Keratinocyte (primary cell): ENCODE measurements around the gene TSPAN4. TPM values are rescaled to one million over a fixed set of nuclear protein-coding genes. Genes with fewer than 3 reads are reported as not detected.

Experiments
- DNase-seq: peaks from one replicate; pipeline ENCODE4 v3.0.0-alpha.2; 2011; ENCODE audit warnings: low read depth, missing footprints, low spot score
- FAIRE-seq: peaks from 2 replicates; lab custom pipeline; 2011; peaks lifted over from hg19 to GRCh38; lab: Jason Lieb, UNC
- H2AFZ ChIP-seq: 2 replicates; pipeline ENCODE4 v1.6.0; 2012; ENCODE audit warnings: low read length, control low read depth, inconsistent platforms; ENCODE audit not compliant: control insufficient read depth
- H3K27ac ChIP-seq: 2 replicates; pipeline ENCODE4 v1.5.1; 2011; ENCODE audit warnings: low read length; ENCODE audit not compliant: control insufficient read depth, insufficient read depth
- H3K27me3 ChIP-seq: 3 replicates; pipeline ENCODE4 v1.6.0; 2011; ENCODE audit warnings: low read length; ENCODE audit not compliant: control insufficient read depth, insufficient read depth; ENCODE audit errors: extremely low read depth
- H3K36me3 ChIP-seq, 2 experiments: 2 replicates in 1 of 2; 3 replicates in 1 of 2; pipeline ENCODE4 v1.5.1; 2011; ENCODE audit warnings: low read length in 2 of 2, mild to moderate bottlenecking in 1 of 2; ENCODE audit not compliant: control insufficient read depth in 2 of 2, insufficient read depth in 2 of 2; ENCODE audit errors: extremely low read depth in 1 of 2
- H3K4me1 ChIP-seq: 3 replicates; pipeline ENCODE4 v1.5.1; 2011; ENCODE audit warnings: low read length; ENCODE audit not compliant: control insufficient read depth, insufficient read depth; ENCODE audit errors: extremely low read depth
- H3K4me2 ChIP-seq: 3 replicates; pipeline ENCODE4 v1.6.0; 2011; ENCODE audit warnings: low read depth, low read length; ENCODE audit not compliant: control insufficient read depth, insufficient read depth; ENCODE audit errors: extremely low read depth
- H3K4me3 ChIP-seq, 3 experiments: fragments of 200-600 bp in 1 of 3; sonication (generic) in 1 of 3; 2 replicates in 2 of 3; 3 replicates in 1 of 3; pipeline ENCODE4 v1.5.1; 2011 to 2016; ENCODE audit warnings: low read length in 3 of 3, mild to moderate bottlenecking in 3 of 3, control low read depth in 2 of 3, inconsistent platforms in 1 of 3, low read depth in 1 of 3, mixed read lengths in 1 of 3, mixed run types in 1 of 3, moderate library complexity in 1 of 3; ENCODE audit not compliant: control insufficient read depth in 2 of 3, insufficient read depth in 2 of 3; ENCODE audit errors: extremely low read depth in 1 of 3
- H3K79me2 ChIP-seq: 2 replicates; pipeline ENCODE4 v1.6.0; 2012; ENCODE audit warnings: low read length; ENCODE audit not compliant: control insufficient read depth, insufficient read depth
- H3K9ac ChIP-seq: 3 replicates; pipeline ENCODE4 v1.6.0; 2011; ENCODE audit warnings: low read length; ENCODE audit not compliant: control insufficient read depth, insufficient read depth; ENCODE audit errors: extremely low read depth
- H3K9me1 ChIP-seq: 3 replicates; pipeline ENCODE4 v1.6.0; 2011; ENCODE audit warnings: low read length; ENCODE audit not compliant: control insufficient read depth, insufficient read depth; ENCODE audit errors: extremely low read depth
- H3K9me3 ChIP-seq: 2 replicates; pipeline ENCODE4 v1.5.1; 2012; ENCODE audit warnings: low read depth, low read length; ENCODE audit not compliant: control insufficient read depth
- H4K20me1 ChIP-seq: 3 replicates; pipeline ENCODE4 v1.6.0; 2011; ENCODE audit warnings: low read length; ENCODE audit not compliant: control insufficient read depth, insufficient read depth; ENCODE audit errors: extremely low read depth
- CTCF ChIP-seq, 3 experiments: IDR thresholded peaks in 1 of 3; conservative IDR thresholded peaks in 1 of 3; optimal IDR thresholded peaks in 1 of 3; 2 replicates in 2 of 3; 3 replicates in 1 of 3; pipeline versions ENCODE3 to v1.5.1; 2011; ENCODE audit warnings: low read length in 3 of 3, mild to moderate bottlenecking in 3 of 3, moderate library complexity in 2 of 3, control low read depth in 1 of 3, inconsistent platforms in 1 of 3; ENCODE audit not compliant: insufficient read depth in 2 of 3; ENCODE audit errors: extremely low read depth in 1 of 3
- EZH2 ChIP-seq: IDR thresholded peaks from one replicate; pipeline ENCODE4 v1.6.1; 2012; ENCODE audit warnings: inconsistent platforms, mild to moderate bottlenecking, low read length, moderate library complexity
- dilution Hi-C: fragments of 300-500 bp; cut with MboI; formaldehyde crosslinking; loops from one replicate; pipeline ENCODE4 v1.7.0; 2020; ENCODE audit warnings: low sequenced_read_pairs; ENCODE audit not compliant: extremely low pct_ligation_motif_present
- polyA plus RNA-seq, 5 experiments: library from polyadenylated mRNA; depleted of rRNA in 3 of 5; stranded (reverse) in 3 of 5; stranded (forward) in 1 of 5; unstranded in 1 of 5; fragments of >200 nt; gene quantifications; 1 replicate in 1 of 5; 2 replicates in 3 of 5; 3 replicates in 1 of 5; pipeline versions ENCODE4 v1.2.1 to v1.2.3, GENCODE V29; 2011 to 2012; ENCODE audit warnings: missing spikeins in 2 of 5, low read depth in 1 of 5, low replicate concordance in 1 of 5

TSPAN4 gene
- polyA plus RNA-seq, 1 donor (not counting 4 experiments of a cell fraction or from before 2014, with no cell fraction given): 42.1 TPM

DNA sequence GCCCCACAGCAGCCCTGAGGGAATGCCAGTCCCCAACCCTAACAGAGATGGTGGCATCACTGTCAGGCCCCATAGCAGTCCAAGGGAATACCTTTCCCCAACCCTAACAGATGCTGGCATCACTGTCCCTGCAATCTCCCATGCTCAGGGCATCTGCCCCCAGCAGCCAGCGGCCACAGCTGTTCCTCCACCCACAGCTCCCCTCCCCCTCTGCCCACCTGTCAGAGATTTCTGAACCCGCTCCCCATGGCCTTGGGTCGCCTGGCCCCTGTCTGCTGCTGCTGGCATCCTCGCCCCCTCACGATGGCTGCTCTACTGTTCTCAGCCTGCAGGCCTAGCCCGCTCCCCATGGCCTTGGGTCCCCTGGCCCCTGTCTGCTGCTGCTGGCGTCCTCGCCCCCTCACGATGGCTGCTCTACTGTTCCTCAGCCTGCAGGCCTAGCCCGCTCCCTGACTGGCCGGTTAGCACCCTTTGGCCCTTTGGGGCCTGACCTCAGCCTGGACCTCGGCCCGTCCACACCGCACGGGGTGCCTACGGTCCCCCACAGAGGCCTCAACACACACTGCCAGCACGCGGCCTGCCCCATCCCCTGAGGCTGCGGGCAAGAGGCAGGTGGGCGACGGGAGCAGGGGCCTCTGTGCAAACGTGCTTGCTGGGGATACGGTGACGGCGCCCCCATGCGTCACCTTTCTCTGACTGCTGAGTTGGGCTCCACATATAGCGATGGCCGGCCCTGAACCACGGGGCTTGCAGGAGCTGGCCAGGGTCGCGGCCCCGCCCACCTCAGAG lies 47.2 kb downstream of the TSPAN4 start:
- FAIRE-seq (no peak), DNase-seq (no peak)
- Histone ChIP-seq H3K27ac (no peak overlapping the region), H2AFZ (no peak overlapping the region), H3K4me1 (no peaks in the 10 kb centered on the region), H3K9me1 (no peaks in the 10 kb centered on the region), H3K9ac (no peak overlapping the region), H3K79me2 (no peaks in the 10 kb centered on the region), H3K27me3 (no peaks in the 10 kb centered on the region), H3K4me3 (no peak overlapping the region), H3K4me2 (no peak overlapping the region), H3K9me3 (no peaks in the 10 kb centered on the region), H3K36me3 (peaks cover 4 to 11% of the 10 kb centered on the region in 2 experiments), H4K20me1 (no peaks in the 10 kb centered on the region)
- TF ChIP-seq CTCF (optimal IDR thresholded peaks at IDR 0.05 in 1 of 3, IDR thresholded peaks at IDR 0.05 in 1 of 3, conservative IDR thresholded peaks at IDR 0.05 in 1 of 3; ENCODE audit: extremely low read depth in 1 of 3, insufficient read depth in 2 of 3, low read length in 3 of 3): no peak
- dilution Hi-C loops: no loop called here

DNA sequence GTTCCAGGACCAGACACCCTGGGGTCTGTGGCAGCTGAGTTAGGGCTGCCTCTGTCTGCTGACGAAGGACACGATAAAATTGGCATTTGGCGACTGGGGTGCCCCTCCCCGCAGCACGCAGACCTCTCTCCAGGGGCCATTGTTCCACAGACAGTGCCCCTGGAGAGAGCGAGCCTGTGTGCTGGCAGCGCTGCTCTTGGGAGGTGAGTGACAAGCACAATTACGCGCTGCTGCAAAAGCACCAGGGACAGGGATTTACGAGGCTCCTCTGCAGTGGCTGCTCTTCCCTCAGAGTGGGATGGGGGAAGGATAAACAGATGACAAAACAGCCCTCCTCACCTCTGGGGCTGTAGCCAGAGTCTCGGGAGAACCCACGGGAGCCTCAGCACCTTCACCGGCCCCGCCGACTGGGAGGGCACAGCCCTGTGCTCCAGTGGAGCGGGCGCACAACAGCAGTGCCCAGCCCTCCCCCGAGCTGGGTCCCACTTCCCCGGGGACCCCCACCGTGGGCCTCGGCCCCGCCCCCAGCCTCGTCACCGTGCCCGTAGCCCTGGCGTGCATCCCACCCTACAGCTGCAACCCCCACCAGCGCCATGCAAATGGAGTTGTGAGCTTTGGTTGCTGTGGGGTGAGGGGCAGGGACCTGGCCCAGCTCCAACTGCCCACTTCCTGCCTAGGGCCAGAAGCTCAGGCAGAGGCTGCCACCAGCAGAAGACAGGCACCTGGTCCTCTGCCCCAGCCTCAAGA lies 48.3 kb downstream of the TSPAN4 start:
- H3K79me2 ChIP-seq: no peaks in the 10 kb centered on the region

More for the DNA sequence above, 48.3 kb downstream of the TSPAN4 start:
- Histone ChIP-seq H2AFZ (no peak overlapping the region), H3K4me2 (no peak overlapping the region), H3K27me3 (no peaks in the 10 kb centered on the region), H3K9me3 (no peaks in the 10 kb centered on the region), H3K4me3 (no peak overlapping the region), H4K20me1 (no peaks in the 10 kb centered on the region), H3K9ac (no peak overlapping the region), H3K4me1 (no peaks in the 10 kb centered on the region), H3K9me1 (no peaks in the 10 kb centered on the region), H3K36me3 (peaks cover 4 to 11% of the 10 kb centered on the region in 2 experiments), H3K27ac (no peak overlapping the region)
- TF ChIP-seq EZH2: no peak
- TF ChIP-seq CTCF (optimal IDR thresholded peaks at IDR 0.05 in 1 of 3, IDR thresholded peaks at IDR 0.05 in 1 of 3, conservative IDR thresholded peaks at IDR 0.05 in 1 of 3; ENCODE audit: extremely low read depth in 1 of 3, insufficient read depth in 2 of 3, low read length in 3 of 3): no peak
- no peak for FAIRE-seq
- dilution Hi-C loops: no loop called here
- DNase-seq: no peak
